ENCODE data around the gene DAAM2.

DAAM2 gene

DNA sequence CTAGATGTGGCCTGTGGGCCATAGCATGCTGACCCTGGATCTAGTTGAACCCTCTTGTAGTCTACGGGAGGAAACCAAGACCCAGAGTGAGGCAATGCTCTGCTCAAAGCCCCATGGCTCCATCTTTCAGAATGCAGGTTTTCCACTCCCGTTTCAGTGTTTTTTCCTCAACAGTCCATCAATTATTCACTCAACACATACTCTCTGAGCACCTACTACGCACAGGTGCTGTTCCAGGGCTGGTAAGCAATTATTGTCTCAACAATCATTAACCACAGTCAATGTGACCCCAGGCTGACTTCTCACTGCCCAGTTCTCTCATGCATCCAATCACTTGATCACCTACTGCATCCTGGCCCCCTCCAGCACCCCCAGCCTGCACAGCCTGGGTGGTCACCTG, 122.1 kb downstream of the DAAM2 start:
- no peaks in the 10 kb centered on the region for H3K36me3 ChIP-seq (ENCODE audit: insufficient read depth, low read length)

DNA sequence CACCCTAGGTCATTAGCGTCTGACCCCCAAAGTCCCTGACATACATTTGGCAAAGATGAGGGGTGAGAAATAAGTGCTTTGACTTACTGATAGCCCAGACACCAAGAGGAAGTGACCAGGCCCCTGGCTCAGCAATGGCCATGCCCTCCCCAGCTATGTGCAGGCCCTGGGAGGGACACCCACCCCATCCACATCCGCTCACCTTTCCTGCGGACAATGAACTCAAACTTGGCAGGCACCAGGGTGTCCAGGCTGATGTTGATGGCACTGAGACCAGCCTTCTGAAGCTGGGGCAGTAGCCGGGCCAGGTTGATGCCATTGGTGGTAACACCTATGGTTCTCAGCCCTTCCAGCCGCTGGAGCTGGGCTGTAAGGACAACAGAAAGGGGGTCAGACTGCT, 123.7 kb downstream of the DAAM2 start:
- Histone ChIP-seq H3K9ac (ENCODE audit: low read depth, low read length) (no peak overlapping the region), H3K36me3 (ENCODE audit: insufficient read depth, low read length) (no peaks in the 10 kb centered on the region), H3K4me1 (ENCODE audit: insufficient read depth, low read length) (no peaks in the 10 kb centered on the region), H3K9me3 (ENCODE audit: control insufficient read depth, insufficient read depth, low read length) (no peaks in the 10 kb centered on the region)

More for the DNA sequence above, 122.1 kb downstream of the DAAM2 start:
- Histone ChIP-seq H3K9me3 (ENCODE audit: control insufficient read depth, insufficient read depth, low read length) (no peaks in the 10 kb centered on the region), H3K9ac (ENCODE audit: low read depth, low read length) (no peak overlapping the region), H3K4me1 (ENCODE audit: insufficient read depth, low read length) (no peaks in the 10 kb centered on the region)

- H3K9me3 ChIP-seq (ENCODE audit: control insufficient read depth, insufficient read depth, low read length) = no peaks in the 10 kb centered on the region
- no peaks in the 10 kb centered on the region for H3K4me1 ChIP-seq (ENCODE audit: insufficient read depth, low read length)
- H3K36me3 ChIP-seq (ENCODE audit: insufficient read depth, low read length) = no peaks in the 10 kb centered on the region
- H3K9ac ChIP-seq (ENCODE audit: low read depth, low read length) = no peak overlapping the region
Observed at GRCh38 chr6:39917329-39917728, 125.2 kb downstream of the DAAM2 start.

DNA sequence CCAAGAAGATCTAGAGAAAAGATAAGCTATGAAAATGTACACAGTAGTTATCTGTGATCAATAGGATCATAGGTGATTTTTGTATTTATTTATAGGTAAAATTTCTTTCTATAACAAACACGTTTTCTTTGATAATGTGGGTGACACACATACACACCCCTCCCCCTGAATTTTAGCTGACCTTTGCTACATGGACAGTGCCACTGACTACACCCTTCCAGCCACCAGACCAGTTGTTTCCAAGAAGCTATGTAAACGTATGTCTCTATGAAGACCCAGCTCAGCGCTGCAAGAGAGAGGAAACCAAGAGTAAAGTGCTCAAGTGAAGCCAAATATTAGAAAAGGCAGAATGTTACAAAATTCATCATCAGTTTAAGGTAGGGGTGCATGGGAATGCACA, 125.8 kb downstream of the DAAM2 start:
- Histone ChIP-seq H3K9ac (ENCODE audit: low read depth, low read length) (no peak overlapping the region), H3K36me3 (ENCODE audit: insufficient read depth, low read length) (no peaks in the 10 kb centered on the region), H3K9me3 (ENCODE audit: control insufficient read depth, insufficient read depth, low read length) (no peaks in the 10 kb centered on the region), H3K4me1 (ENCODE audit: insufficient read depth, low read length) (no peaks in the 10 kb centered on the region)

GRCh38 chr6:39918831-39919230, 126.7 kb downstream of the DAAM2 start:
- H3K9me3 ChIP-seq (ENCODE audit: control insufficient read depth, insufficient read depth, low read length) = no peaks in the 10 kb centered on the region
- no peaks in the 10 kb centered on the region for H3K4me1 ChIP-seq (ENCODE audit: insufficient read depth, low read length)
- H3K9ac ChIP-seq (ENCODE audit: low read depth, low read length) = no peak overlapping the region
- H3K36me3 ChIP-seq (ENCODE audit: insufficient read depth, low read length) = no peaks in the 10 kb centered on the region

DNA sequence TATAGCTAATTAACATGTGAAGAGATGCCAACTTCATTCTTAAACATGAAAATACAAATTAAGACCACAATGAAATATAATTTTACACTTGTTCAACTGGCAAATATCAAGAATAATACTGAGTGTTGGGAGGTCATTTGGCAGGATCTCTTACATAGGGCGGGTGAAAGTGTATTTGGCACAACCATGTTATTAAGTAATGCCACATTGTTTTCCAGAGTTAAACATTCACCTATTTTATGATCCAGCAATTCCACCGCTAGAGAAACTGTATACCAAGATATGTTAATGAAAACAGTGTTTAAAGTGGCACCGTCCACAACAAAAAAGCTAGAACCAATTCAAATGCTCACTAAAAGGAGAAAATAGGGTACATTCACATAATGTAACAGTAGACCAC, 128.0 kb downstream of the DAAM2 start:
- H3K9ac ChIP-seq (ENCODE audit: low read depth, low read length) = no peak overlapping the region
- no peaks in the 10 kb centered on the region for H3K4me1 ChIP-seq (ENCODE audit: insufficient read depth, low read length)
- H3K36me3 ChIP-seq (ENCODE audit: insufficient read depth, low read length) = no peaks in the 10 kb centered on the region; the same call in none of the 2 replicates
- no peaks in the 10 kb centered on the region for H3K9me3 ChIP-seq (ENCODE audit: control insufficient read depth, insufficient read depth, low read length)

DNA sequence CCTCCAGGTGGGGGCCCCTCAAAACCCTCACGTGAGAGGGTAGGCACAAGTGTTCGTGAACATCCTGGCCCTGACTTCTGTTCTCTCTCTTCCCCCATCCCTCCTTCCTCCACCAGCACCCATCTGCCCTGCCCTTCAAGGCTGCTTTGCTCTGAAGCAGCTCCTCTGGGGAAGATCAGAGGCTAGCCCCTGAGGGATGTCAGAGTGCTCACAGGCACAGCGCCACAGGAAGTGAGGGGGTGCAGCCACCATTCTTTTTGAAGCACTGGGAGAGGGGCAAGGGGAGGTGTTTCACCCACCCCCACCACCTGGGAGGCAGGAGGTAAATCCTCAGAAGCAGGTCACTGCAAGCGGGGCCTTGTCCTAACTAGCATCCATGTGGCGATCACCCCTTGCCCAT, 130.6 kb downstream of the DAAM2 start:
- no peaks in the 10 kb centered on the region for H3K4me1 ChIP-seq (ENCODE audit: insufficient read depth, low read length)
- H3K36me3 ChIP-seq (ENCODE audit: insufficient read depth, low read length) = peaks cover 3% of the 10 kb centered on the region
- no peaks in the 10 kb centered on the region for H3K9me3 ChIP-seq (ENCODE audit: control insufficient read depth, insufficient read depth, low read length)
- no peak overlapping the region for H3K9ac ChIP-seq (ENCODE audit: low read depth, low read length)

- H3K4me1 ChIP-seq (ENCODE audit: insufficient read depth, low read length) = no peaks in the 10 kb centered on the region
- H3K9ac ChIP-seq (ENCODE audit: low read depth, low read length) = no peak overlapping the region
- H3K9me3 ChIP-seq (ENCODE audit: control insufficient read depth, insufficient read depth, low read length) = no peaks in the 10 kb centered on the region
- peaks cover 3% of the 10 kb centered on the region for H3K36me3 ChIP-seq (ENCODE audit: insufficient read depth, low read length)
Observed at GRCh38 chr6:39923394-39923793, 131.2 kb downstream of the DAAM2 start.

GRCh38 chr6:39923861-39924260, 131.7 kb downstream of the DAAM2 start:
- H3K9ac ChIP-seq (ENCODE audit: low read depth, low read length) = no peak overlapping the region
- no peaks in the 10 kb centered on the region for H3K9me3 ChIP-seq (ENCODE audit: control insufficient read depth, insufficient read depth, low read length)
- no peaks in the 10 kb centered on the region for H3K4me1 ChIP-seq (ENCODE audit: insufficient read depth, low read length)
- peaks cover 3% of the 10 kb centered on the region for H3K36me3 ChIP-seq (ENCODE audit: insufficient read depth, low read length)

DNA sequence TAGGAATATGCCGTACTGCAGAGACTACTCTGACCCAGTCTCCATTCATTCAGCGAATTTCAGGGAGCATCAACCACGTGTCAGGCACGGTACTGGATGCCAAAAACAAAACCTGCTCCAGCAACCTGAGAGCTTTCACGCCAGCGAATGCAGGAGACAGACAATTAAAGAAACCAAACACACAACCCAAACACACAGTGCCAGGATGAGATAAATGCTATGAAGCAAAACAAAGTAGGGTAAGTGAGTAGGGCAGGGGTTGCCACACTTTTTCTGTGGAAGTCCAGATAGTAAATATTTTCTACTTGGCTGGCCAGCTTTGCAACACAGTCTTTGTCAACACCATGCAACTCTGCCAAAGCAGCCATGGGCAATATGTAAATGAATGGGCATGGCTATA, 132.1 kb downstream of the DAAM2 start:
- Histone ChIP-seq H3K4me1 (ENCODE audit: insufficient read depth, low read length) (no peaks in the 10 kb centered on the region), H3K36me3 (ENCODE audit: insufficient read depth, low read length) (peaks cover 3% of the 10 kb centered on the region), H3K9ac (ENCODE audit: low read depth, low read length) (no peak overlapping the region), H3K9me3 (ENCODE audit: control insufficient read depth, insufficient read depth, low read length) (no peaks in the 10 kb centered on the region)

DNA sequence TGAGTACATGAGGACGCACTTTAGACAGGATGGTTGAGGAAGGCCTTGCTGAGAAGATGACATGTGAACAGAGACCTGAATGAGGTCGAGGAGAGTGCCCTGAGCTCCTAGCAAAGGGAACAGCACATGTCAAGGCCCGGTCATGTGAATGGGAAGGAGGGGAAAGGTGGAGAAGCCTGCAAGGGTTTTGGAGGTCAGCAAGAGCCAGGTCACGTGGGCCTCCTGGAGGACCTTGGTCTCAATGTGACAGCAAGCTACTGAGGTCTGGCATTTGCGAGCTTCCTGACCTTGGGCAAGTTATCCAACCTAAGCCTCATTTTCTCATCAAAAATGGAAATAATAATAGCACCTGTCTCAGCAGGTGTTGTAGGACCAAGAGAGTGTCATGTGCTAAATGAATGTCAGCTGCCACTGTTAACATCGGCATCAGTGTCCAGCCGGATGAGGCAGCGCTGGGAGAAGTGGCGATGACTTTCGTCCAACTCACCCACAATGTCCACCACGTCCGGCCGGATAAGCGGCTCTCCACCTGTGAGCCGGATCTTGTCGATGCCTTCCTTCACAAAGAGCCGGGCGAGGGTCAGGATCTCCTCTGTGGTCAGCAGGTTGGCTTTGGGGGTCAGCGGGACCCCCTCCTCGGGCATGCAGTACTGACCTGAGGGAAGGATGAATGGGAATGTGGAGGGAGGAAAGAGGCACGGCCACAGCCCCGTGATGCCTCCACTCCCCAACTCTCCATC, 133.2 kb downstream of the DAAM2 start:
- Histone ChIP-seq H3K9ac (ENCODE audit: low read depth, low read length) (no peak overlapping the region), H3K36me3 (ENCODE audit: insufficient read depth, low read length) (peaks cover 3% of the 10 kb centered on the region), H3K4me1 (ENCODE audit: insufficient read depth, low read length) (no peaks in the 10 kb centered on the region), H3K9me3 (ENCODE audit: control insufficient read depth, insufficient read depth, low read length) (no peaks in the 10 kb centered on the region)

DNA sequence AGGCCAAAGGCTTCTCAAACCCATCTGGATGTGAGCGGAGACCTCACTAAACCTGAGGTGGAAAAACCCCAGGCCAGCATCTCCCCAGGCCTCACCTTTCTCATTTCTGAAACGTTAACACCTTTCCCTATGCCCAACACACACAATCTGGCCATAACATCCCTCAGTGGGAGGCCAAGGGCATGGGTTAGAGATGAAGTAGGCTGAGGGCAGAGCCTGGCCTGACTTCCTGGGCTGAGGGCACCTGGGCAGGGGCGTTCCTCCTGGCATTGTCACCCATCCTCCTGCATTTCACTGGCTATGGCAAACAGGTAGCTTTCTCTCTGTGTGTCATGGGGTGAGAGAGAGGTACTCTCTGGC, 133.7 kb downstream of the DAAM2 start:
- no peak overlapping the region for H3K9ac ChIP-seq (ENCODE audit: low read depth, low read length)
- H3K9me3 ChIP-seq (ENCODE audit: control insufficient read depth, insufficient read depth, low read length) = no peaks in the 10 kb centered on the region
- H3K4me1 ChIP-seq (ENCODE audit: insufficient read depth, low read length) = no peaks in the 10 kb centered on the region
- H3K36me3 ChIP-seq (ENCODE audit: insufficient read depth, low read length) = peaks cover 3% of the 10 kb centered on the region

DNA sequence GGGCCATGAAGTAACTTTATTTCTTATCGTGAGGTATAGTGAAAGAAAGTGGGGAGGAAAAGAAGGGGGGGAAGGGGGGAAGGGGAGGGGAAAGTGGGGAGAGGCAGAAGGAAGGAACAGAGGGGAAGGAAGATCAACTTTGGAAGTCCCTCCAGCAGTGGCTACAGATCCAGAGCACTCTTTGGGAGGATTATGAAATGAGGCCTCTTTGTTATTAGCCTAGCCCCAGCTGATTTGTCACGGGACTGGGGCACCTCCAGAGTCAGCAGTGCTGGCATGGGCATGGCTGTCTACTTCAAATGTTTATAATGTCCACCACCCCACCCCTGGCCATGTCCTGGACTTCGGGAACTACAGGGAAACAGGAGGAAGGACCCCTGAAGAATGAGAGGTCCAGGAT, 134.5 kb downstream of the DAAM2 start:
- no peak overlapping the region for H3K9ac ChIP-seq (ENCODE audit: low read depth, low read length)

GRCh38 chr6:39927159-39927558, 135.0 kb downstream of the DAAM2 start:
- Histone ChIP-seq H3K4me1 (ENCODE audit: insufficient read depth, low read length) (no peaks in the 10 kb centered on the region), H3K9me3 (ENCODE audit: control insufficient read depth, insufficient read depth, low read length) (no peaks in the 10 kb centered on the region), H3K36me3 (ENCODE audit: insufficient read depth, low read length) (peaks cover 3% of the 10 kb centered on the region), H3K9ac (ENCODE audit: low read depth, low read length) (no peak overlapping the region)

More for the DNA sequence above, 134.5 kb downstream of the DAAM2 start:
- H3K9me3 ChIP-seq (ENCODE audit: control insufficient read depth, insufficient read depth, low read length) = no peaks in the 10 kb centered on the region
- H3K4me1 ChIP-seq (ENCODE audit: insufficient read depth, low read length) = no peaks in the 10 kb centered on the region
- peaks cover 3% of the 10 kb centered on the region for H3K36me3 ChIP-seq (ENCODE audit: insufficient read depth, low read length)

GRCh38 chr6:39929039-39929732, 137.0 kb downstream of the DAAM2 start:
- Histone ChIP-seq H3K9ac (ENCODE audit: low read depth, low read length) (no peak overlapping the region), H3K9me3 (ENCODE audit: control insufficient read depth, insufficient read depth, low read length) (no peaks in the 10 kb centered on the region), H3K36me3 (ENCODE audit: insufficient read depth, low read length) (peaks cover 3% of the 10 kb centered on the region), H3K4me1 (ENCODE audit: insufficient read depth, low read length) (peaks cover 5% of the 10 kb centered on the region; the same call in 1 of the 2 replicates)

All from ES-I3 (cell line).